Ectodermal cell (in vitro differentiated cells): Measurements from ENCODE around the gene MYO1D.

Experiments
- H3K27ac ChIP-seq: 2 replicates; pipeline ENCODE4 v1.7.0; 2013; ENCODE audit warnings: mild to moderate bottlenecking, low read depth, low read length; ENCODE audit not compliant: insufficient read depth, poor library complexity, severe bottlenecking
- H3K27me3 ChIP-seq: 2 replicates; pipeline ENCODE4 v1.7.0; 2013; ENCODE audit warnings: mild to moderate bottlenecking, low read length; ENCODE audit not compliant: insufficient read depth, control insufficient read depth, poor library complexity, severe bottlenecking
- H3K36me3 ChIP-seq: one replicate; pipeline ENCODE4 v1.7.0; 2013; ENCODE audit warnings: low read length; ENCODE audit not compliant: control insufficient read depth, insufficient read depth
- H3K4me1 ChIP-seq: one replicate; pipeline ENCODE4 v1.7.0; 2013; ENCODE audit warnings: low read length; ENCODE audit not compliant: control insufficient read depth, insufficient read depth
- H3K4me3 ChIP-seq: 2 replicates; pipeline ENCODE4 v1.7.0; 2013; ENCODE audit warnings: low read depth, low read length, control low read depth; ENCODE audit not compliant: insufficient read depth
- H3K9me3 ChIP-seq: 2 replicates; pipeline ENCODE4 v1.7.0; 2013; ENCODE audit warnings: mild to moderate bottlenecking, low read length, moderate library complexity; ENCODE audit not compliant: control insufficient read depth
- WGBS, 2 experiments: methylation state at CpG; one replicate each; pipeline ENCODE4 v1.1.7; 2013; ENCODE audit warnings: missing lambda C conversion rate in 2 of 2; 5-methylcytosine and 5-hydroxymethylcytosine counted together

Gene MYO1D

DNA sequence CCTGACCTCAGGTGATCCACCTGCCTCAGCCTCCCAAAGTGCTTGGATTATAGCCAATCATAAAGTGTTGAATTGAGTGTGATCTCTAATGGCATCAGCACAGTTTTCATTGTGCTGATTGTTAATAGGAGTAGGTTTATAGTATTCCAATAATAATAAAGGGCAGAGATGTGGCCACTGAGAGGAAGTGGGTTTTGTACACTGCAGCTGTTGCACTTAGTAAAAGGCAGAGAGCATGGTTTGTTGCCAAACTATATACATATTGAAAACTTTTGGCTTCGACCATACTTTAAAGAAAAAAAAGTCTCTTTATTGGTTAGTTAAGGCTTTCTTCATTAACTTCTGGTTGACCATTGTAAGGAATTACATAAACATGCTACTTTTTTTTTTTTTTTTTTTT is 204.2 kb downstream of the MYO1D start:
- H3K36me3 ChIP-seq: no peaks in the 10 kb centered on the region
- no peaks in the 10 kb centered on the region for H3K4me1 ChIP-seq
- no peaks in the 10 kb centered on the region for H3K27me3 ChIP-seq
- no CpG with 5 or more reads among the region's 1 CpG for WGBS, 2 experiments
- H3K9me3 ChIP-seq: peaks cover 2% of the 10 kb centered on the region
- no peak overlapping the region for H3K4me3 ChIP-seq
- no peak overlapping the region for H3K27ac ChIP-seq

- H3K27ac ChIP-seq: no peak overlapping the region
- peaks cover 2% of the 10 kb centered on the region for H3K9me3 ChIP-seq
- no peaks in the 10 kb centered on the region for H3K36me3 ChIP-seq
- H3K4me1 ChIP-seq: no peaks in the 10 kb centered on the region
- H3K4me3 ChIP-seq: no peak overlapping the region
- WGBS, 2 experiments: 100% methylated on average over 1 of the region's 1 CpG
- no peaks in the 10 kb centered on the region for H3K27me3 ChIP-seq
These were observed 205.0 kb downstream of the MYO1D start for GRCh38 chr17:32671896-32672295.

DNA sequence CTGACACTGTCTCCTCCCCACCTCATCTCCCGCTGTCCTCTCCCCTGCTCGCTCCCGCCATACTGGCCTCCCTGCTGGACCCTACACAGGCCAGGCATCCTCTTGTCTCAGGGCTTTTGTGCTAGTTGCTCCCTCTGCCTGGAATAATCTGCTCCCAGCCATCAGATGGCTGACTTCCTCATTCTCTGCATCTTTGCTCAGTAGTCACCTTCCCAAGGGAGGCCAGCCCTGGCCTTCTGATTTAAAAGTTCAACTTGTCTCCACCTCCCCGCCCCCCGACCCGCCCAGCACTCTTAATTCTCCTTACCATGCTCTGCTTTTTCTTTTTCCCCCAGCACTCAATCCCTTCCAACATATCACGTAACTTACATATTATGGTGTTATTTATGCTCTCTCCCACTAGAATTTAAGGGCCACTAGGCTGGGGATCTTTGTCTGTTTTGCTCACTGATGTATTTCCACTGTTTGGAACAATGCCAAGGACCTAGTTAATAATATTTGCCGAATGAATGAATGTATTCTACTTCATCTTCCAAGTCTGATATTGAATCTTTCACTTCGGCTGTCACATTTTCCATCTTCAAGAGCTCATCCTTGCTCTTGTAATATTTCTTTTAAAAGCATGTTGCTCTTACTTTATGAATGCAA is 211.9 kb downstream of the MYO1D start:
- no peaks in the 10 kb centered on the region for H3K36me3 ChIP-seq
- H3K4me1 ChIP-seq: no peaks in the 10 kb centered on the region
- no peaks in the 10 kb centered on the region for H3K27me3 ChIP-seq
- H3K27ac ChIP-seq: no peak overlapping the region
- H3K9me3 ChIP-seq: no peaks in the 10 kb centered on the region
- WGBS, 2 experiments: 77 to 95% methylated on average over 6 to 9 of the region's 9 CpGs
- no peak overlapping the region for H3K4me3 ChIP-seq

DNA sequence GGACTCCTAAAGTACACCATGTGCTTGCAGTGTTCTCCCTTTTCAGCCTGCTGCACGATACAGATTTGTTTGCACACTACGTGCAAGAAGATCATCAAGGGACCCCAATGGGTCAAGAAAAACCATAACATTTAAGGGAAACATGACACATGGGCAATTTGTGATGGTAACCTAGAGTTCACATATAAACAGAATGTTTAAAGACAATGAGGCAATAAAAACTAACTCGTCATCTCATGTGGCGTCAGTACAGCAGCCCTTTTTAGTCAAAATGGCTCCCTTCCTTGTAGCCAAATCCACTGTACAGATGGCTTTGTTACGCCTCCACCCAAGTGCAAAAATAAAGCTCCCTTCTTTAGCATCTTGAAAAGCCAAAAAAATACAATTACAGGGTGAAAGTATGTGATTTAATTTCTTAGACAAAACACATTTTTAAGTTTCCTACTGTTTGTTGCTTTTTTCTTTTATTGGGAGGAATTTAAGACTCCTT is 216.4 kb downstream of the MYO1D start:
- no peak overlapping the region for H3K4me3 ChIP-seq
- H3K4me1 ChIP-seq: no peaks in the 10 kb centered on the region
- 91 to 94% methylated on average over 4 to 5 of the region's 5 CpGs for WGBS, 2 experiments
- H3K27ac ChIP-seq: no peak overlapping the region
- no peaks in the 10 kb centered on the region for H3K9me3 ChIP-seq
- no peaks in the 10 kb centered on the region for H3K36me3 ChIP-seq
- H3K27me3 ChIP-seq: no peaks in the 10 kb centered on the region

DNA sequence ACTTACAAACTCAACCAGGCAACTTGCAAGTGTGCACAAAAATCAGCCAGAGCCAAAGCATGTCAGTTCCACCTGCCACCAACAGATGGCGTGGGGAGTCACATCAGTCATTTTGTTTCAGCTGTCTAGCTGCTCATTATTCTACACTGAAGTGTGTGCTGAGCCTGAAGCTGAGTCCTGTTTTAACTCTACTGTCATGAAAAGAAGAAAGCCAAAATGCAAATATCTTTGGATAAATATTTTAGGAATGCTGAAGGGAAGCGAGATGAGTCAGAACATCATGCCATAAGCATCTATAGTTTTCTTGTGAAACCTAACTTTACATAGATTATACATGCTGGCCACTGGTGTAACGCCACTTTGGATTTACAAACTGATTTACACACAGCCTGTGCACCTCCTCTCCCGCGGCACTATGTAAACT is 217.5 kb downstream of the MYO1D start:
- no peaks in the 10 kb centered on the region for H3K36me3 ChIP-seq
- no peak overlapping the region for H3K27ac ChIP-seq
- H3K4me1 ChIP-seq: no peaks in the 10 kb centered on the region
- no peaks in the 10 kb centered on the region for H3K27me3 ChIP-seq
- H3K9me3 ChIP-seq: no peaks in the 10 kb centered on the region
- H3K4me3 ChIP-seq: no peak overlapping the region
- 35 to 48% methylated on average over 5 of the region's 5 CpGs for WGBS, 2 experiments

- Histone ChIP-seq H3K4me3 (no peak overlapping the region), H3K4me1 (no peaks in the 10 kb centered on the region), H3K36me3 (no peaks in the 10 kb centered on the region), H3K27me3 (no peaks in the 10 kb centered on the region), H3K9me3 (no peaks in the 10 kb centered on the region), H3K27ac (no peak overlapping the region)
- 86 to 87% methylated on average over 21 to 22 of the region's 23 CpGs for WGBS, 2 experiments
These were observed 218.2 kb downstream of the MYO1D start for GRCh38 chr17:32658470-32659418.

GRCh38 chr17:32656886-32657285 is 220.0 kb downstream of the MYO1D start:
- Histone ChIP-seq H3K9me3 (no peaks in the 10 kb centered on the region), H3K36me3 (no peaks in the 10 kb centered on the region), H3K4me3 (no peak overlapping the region), H3K4me1 (no peaks in the 10 kb centered on the region), H3K27ac (no peak overlapping the region), H3K27me3 (no peaks in the 10 kb centered on the region)
- 91 to 100% methylated on average over 1 of the region's 1 CpG for WGBS, 2 experiments

- Histone ChIP-seq H3K27me3 (no peaks in the 10 kb centered on the region), H3K9me3 (no peaks in the 10 kb centered on the region), H3K4me3 (no peak overlapping the region), H3K4me1 (no peaks in the 10 kb centered on the region), H3K27ac (no peak overlapping the region), H3K36me3 (no peaks in the 10 kb centered on the region)
- 88 to 89% methylated on average over 3 of the region's 3 CpGs for WGBS, 2 experiments
These were observed 222.6 kb downstream of the MYO1D start for GRCh38 chr17:32654324-32654723.

DNA sequence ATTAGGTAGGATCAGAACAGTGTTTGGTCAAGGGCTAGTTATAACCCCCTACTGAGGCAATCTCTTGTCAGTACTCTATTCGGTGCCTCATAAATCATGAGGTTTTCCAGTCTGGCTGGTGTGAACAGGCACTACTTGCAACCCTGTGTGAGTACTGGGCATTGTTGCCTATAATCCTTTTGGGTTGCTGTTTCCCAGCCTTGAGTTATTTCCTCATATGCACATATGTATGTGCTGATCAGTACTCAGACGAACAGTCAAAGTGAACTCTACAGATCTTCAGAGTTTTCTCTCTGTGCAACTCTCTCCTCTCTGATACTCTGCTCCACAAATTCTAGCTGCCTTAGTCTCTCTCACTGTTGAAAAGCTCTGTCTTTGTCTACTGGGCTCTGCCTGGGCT is 225.8 kb downstream of the MYO1D start:
- H3K4me1 ChIP-seq: no peaks in the 10 kb centered on the region
- no peak overlapping the region for H3K4me3 ChIP-seq
- no peaks in the 10 kb centered on the region for H3K9me3 ChIP-seq
- no peaks in the 10 kb centered on the region for H3K27me3 ChIP-seq
- H3K27ac ChIP-seq: no peak overlapping the region
- H3K36me3 ChIP-seq: no peaks in the 10 kb centered on the region
- 92 to 94% methylated on average over 2 of the region's 2 CpGs for WGBS, 2 experiments

DNA sequence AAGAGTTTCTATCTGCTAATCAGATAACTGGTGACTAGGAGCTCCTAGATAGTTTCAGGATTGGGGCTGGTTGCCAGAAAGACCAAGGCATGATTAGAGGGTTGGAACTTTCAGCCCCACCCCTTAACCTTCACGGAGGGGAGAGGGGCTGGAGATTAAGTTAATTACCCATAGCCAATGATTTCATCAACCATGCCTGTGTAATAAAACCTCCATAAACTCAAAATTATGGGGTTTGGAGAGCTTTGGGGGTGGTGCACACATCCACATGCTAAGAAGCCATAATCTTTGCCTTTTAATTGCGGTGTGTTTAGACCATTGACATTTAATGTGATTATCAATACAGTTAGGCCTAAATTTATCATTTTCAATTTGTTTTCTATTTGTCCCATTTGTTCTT is 228.5 kb downstream of the MYO1D start:
- Histone ChIP-seq H3K9me3 (no peaks in the 10 kb centered on the region), H3K4me1 (no peaks in the 10 kb centered on the region), H3K27me3 (no peaks in the 10 kb centered on the region), H3K27ac (no peak overlapping the region), H3K36me3 (no peaks in the 10 kb centered on the region), H3K4me3 (no peak overlapping the region)
- 94% methylated on average over 2 of the region's 2 CpGs; no CpG with 5 or more reads in 1 of the 2 experiments for WGBS, 2 experiments
